ENCODE results near the gene SLC9A8. TPM values are rescaled to one million over a fixed set of nuclear protein-coding genes. Genes with fewer than 3 reads are reported as not detected.

SLC9A8 gene
- total and polyA plus RNA-seq, 9 of the 15 experiments (the other 6 are each of a cell fraction or from before 2014, with no cell fraction given), result 0.56 to 9.7 (median 5.0) TPM

- ChIA-PET POLR2A (interaction anchor here (1.0 kb wide), 1 partner anchor 9 kb away, joined by 3 read pairs; no protein-coding TSS in a partner anchor), CTCF (ENCODE audit: low intra/inter-chr PET ratio) (no interaction called here)
- FAIRE-seq (no peak), ATAC-seq (no peak), DNase-seq (ENCODE audit: extremely low read depth in 1 of 4, low spot score in 3 of 4) (no peak)
- Histone ChIP-seq H3K36me3 (ENCODE audit: control insufficient read depth, insufficient read depth, low read length) (no peaks in the 10 kb centered on the region), H3K4me3 (no peak overlapping the region), H3K9me1 (ENCODE audit: control insufficient read depth, insufficient read depth, low read length) (no peaks in the 10 kb centered on the region), H3K4me1 (replicated peaks in 1 of 2; ENCODE audit: control insufficient read depth in 2 of 2, insufficient read depth in 2 of 2, low read length in 2 of 2) (peaks cover 19 to 32% of the 10 kb centered on the region in 2 experiments), H4K20me1 (replicated peaks; ENCODE audit: control insufficient read depth, insufficient read depth, low read length) (no peaks in the 10 kb centered on the region), H3K9ac (ENCODE audit: insufficient read depth in 1 of 2, low read depth in 2 of 2, low read length in 2 of 2) (no peak overlapping the region), H3K4me2 (ENCODE audit: insufficient read depth, low read length) (no peak overlapping the region), H3K9me3 (replicated peaks; ENCODE audit: control insufficient read depth, insufficient read depth, low read depth, low read length) (no peaks in the 10 kb centered on the region), H3K27me3 (ENCODE audit: control insufficient read depth in 2 of 2, insufficient read depth in 2 of 2, low read length in 2 of 2) (no peaks in the 10 kb centered on the region), H3K79me2 (ENCODE audit: control insufficient read depth, insufficient read depth, low read length) (no peaks in the 10 kb centered on the region), H2AFZ (ENCODE audit: low read depth, low read length) (peak overlapping the region; percentile 62), H3K27ac (ENCODE audit: extremely low read depth, low read depth, low read length) (no peak overlapping the region)
- intact Hi-C loops (cut with micrococcal nuclease) (no loop called here), in situ Hi-C loops (cut with MboI) (no loop called here)
- no TSS peak for BruUV-seq (replicated peaks)
- WGBS (ENCODE audit: insufficient coverage, low coverage, missing lambda C conversion rate), result 56% methylated on average over 9 of the region's 10 CpGs
- TF ChIP-seq SMAD3 (CRISPR knock-in tag; conservative IDR thresholded peaks at IDR 0.05) (no peak), PKNOX1 (IDR thresholded peaks at IDR 0.05) (peak; percentile 83), CREB3 (tag; conservative IDR thresholded peaks at IDR 0.05; ENCODE audit: low read depth) (no peak), CC2D1A (IDR thresholded peaks at IDR 0.05) (no peak), ZNF764 (CRISPR knock-in tag; IDR thresholded peaks at IDR 0.05; ENCODE audit: low read depth) (no peak), ARID1B (IDR thresholded peaks at IDR 0.05) (peak; percentile 22; the same call in 1 of the 2 replicates), PBX2 (CRISPR knock-in tag; IDR thresholded peaks at IDR 0.05; ENCODE audit: low read depth) (no peak), PBX2 (tag; conservative IDR thresholded peaks at IDR 0.05; ENCODE audit: low read depth) (peak; percentile 18; the same call in 1 of the 2 replicates), CEBPB (tag; IDR thresholded peaks at IDR 0.05) (peak; percentile 39; the same call in 1 of the 2 replicates), ZNF639 (CRISPR knock-in tag; conservative IDR thresholded peaks at IDR 0.05 in 1 of 2, IDR thresholded peaks at IDR 0.05 in 1 of 2) (0 out of 4 replicates have a peak, but pooled peaks of 1 of the 2 experiments have one; percentile 18), ETV5 (CRISPR knock-in tag; IDR thresholded peaks at IDR 0.05; ENCODE audit: low read depth) (no peak), DPF2 (IDR thresholded peaks at IDR 0.05) (no peak)
These were observed 18.1 kb upstream of the SLC9A8 start for GRCh38 chr20:49794336-49795134.

Data from K562 (cell line).